Glutamatergic neuron (in vitro differentiated cells): ENCODE measurements around the gene TRIM63. TPM values are rescaled to one million over a fixed set of nuclear protein-coding genes. Genes with fewer than 3 reads are reported as not detected.

Experiments used
- DNase-seq: peaks from one replicate; pipeline ENCODE4 v3.0.0; 2022
- H3K27ac Mint-ChIP-seq: one replicate; pipeline ENCODE4 v1.8.0; 2020; ENCODE audit warnings: mild to moderate bottlenecking, mixed read lengths, inconsistent platforms; ENCODE audit not compliant: unreplicated experiment
- H3K27me3 Mint-ChIP-seq: one replicate; pipeline ENCODE4 v1.8.0; 2020; ENCODE audit warnings: mild to moderate bottlenecking, moderate library complexity, mixed read lengths, inconsistent platforms; ENCODE audit not compliant: unreplicated experiment
- H3K36me3 Mint-ChIP-seq: one replicate; pipeline ENCODE4 v1.8.0; 2020; ENCODE audit warnings: mild to moderate bottlenecking, mixed read lengths, inconsistent platforms; ENCODE audit not compliant: unreplicated experiment
- H3K4me1 Mint-ChIP-seq: one replicate; pipeline ENCODE4 v1.8.0; 2020; ENCODE audit warnings: mild to moderate bottlenecking, low read depth, mixed read lengths, inconsistent platforms; ENCODE audit not compliant: unreplicated experiment
- H3K4me3 Mint-ChIP-seq: one replicate; pipeline ENCODE4 v1.8.0; 2020; ENCODE audit warnings: mild to moderate bottlenecking, mixed read lengths, inconsistent platforms; ENCODE audit not compliant: unreplicated experiment
- H3K9me3 Mint-ChIP-seq: one replicate; pipeline ENCODE4 v1.8.0; 2020; ENCODE audit warnings: mild to moderate bottlenecking, moderate library complexity, mixed read lengths, inconsistent platforms; ENCODE audit not compliant: unreplicated experiment
- CTCF ChIP-seq: fragments of 200-600 bp; sonication (generic); IDR thresholded peaks from one replicate; pipeline ENCODE4 v1.5.0; 2021; ENCODE audit not compliant: partially characterized antibody, unreplicated experiment
- total RNA-seq: library from RNA; stranded (reverse); fragmentation: NEBNext Ultra II Directional; extraction: Animal tissue kit (Norgen Biotek cat#: 25700); gene quantifications from one replicate; pipeline ENCODE4 v1.2.1, GENCODE V29; 2021; ENCODE audit not compliant: unreplicated experiment

Gene TRIM63
- total RNA-seq, 1 donor from 2014 or later: not detected

- no peak for TF ChIP-seq CTCF
- Mint-ChIP-seq H3K27me3 (peaks cover 15% of the 10 kb centered on the region), H3K4me1 (peaks cover under 1% of the 10 kb centered on the region), H3K27ac (no peak overlapping the region), H3K9me3 (no peaks in the 10 kb centered on the region), H3K4me3 (no peak overlapping the region), H3K36me3 (no peaks in the 10 kb centered on the region)
- no peak for DNase-seq
Observed at GRCh38 chr1:26050248-26050640, 17.2 kb downstream of the TRIM63 start.

- peaks cover 18% of the 10 kb centered on the region for H3K27me3 Mint-ChIP-seq
- no peak for TF ChIP-seq CTCF
- peaks cover 5% of the 10 kb centered on the region for H3K4me1 Mint-ChIP-seq
- H3K9me3 Mint-ChIP-seq: no peaks in the 10 kb centered on the region
- no peak for DNase-seq
- no peak overlapping the region for H3K27ac Mint-ChIP-seq
- H3K4me3 Mint-ChIP-seq: no peak overlapping the region
- H3K36me3 Mint-ChIP-seq: no peaks in the 10 kb centered on the region
Observed at GRCh38 chr1:26049531-26050247, 17.7 kb downstream of the TRIM63 start.

GRCh38 chr1:26047278-26047874 is 20.1 kb downstream of the TRIM63 start:
- TF ChIP-seq CTCF: no peak
- Mint-ChIP-seq H3K27ac (no peak overlapping the region), H3K4me3 (no peak overlapping the region), H3K27me3 (peaks cover 18% of the 10 kb centered on the region), H3K36me3 (no peaks in the 10 kb centered on the region), H3K4me1 (peaks cover 5% of the 10 kb centered on the region), H3K9me3 (no peaks in the 10 kb centered on the region)
- no peak for DNase-seq

- DNase-seq: no peak
- H3K9me3 Mint-ChIP-seq: no peaks in the 10 kb centered on the region
- TF ChIP-seq CTCF: no peak
- peaks cover 18% of the 10 kb centered on the region for H3K27me3 Mint-ChIP-seq
- no peak overlapping the region for H3K27ac Mint-ChIP-seq
- no peaks in the 10 kb centered on the region for H3K36me3 Mint-ChIP-seq
- no peak overlapping the region for H3K4me3 Mint-ChIP-seq
- peaks cover 5% of the 10 kb centered on the region for H3K4me1 Mint-ChIP-seq
Observed at GRCh38 chr1:26046246-26047095, 21.0 kb downstream of the TRIM63 start.
